CD4-positive, alpha-beta T cell treated with Interleukin-15 for 4 hours (primary cell): ENCODE data around the gene DNAH5.
"Not testable (repeated sequence)": the region's sequence is repeated elsewhere in the genome, so short reads cannot be mapped to it uniquely, and the experiment has no call there.

Experiments used
- DNase-seq: peaks from one replicate; pipeline ENCODE4 v3.0.0-alpha.2; 2020; ENCODE audit warnings: low spot score

Gene DNAH5

GRCh38 chr5:13944560-13945199 lies at the start of gene DNAH5:
Gene DNAH5 (minus strand): TSS chr5:13944688. CDS start chr5:13944438, 250 bp downstream.
- DNase-seq: no peak

GRCh38 chr5:13993926-13994325 lies 49.4 kb upstream of the DNAH5 start:
- no peak for DNase-seq

- DNase-seq: no peak
Measured at GRCh38 chr5:13992795-13993194, 48.3 kb upstream of the DNAH5 start.

- no peak for DNase-seq
Measured at GRCh38 chr5:13991365-13991764, 46.9 kb upstream of the DNAH5 start.

- DNase-seq: no peak
Measured at GRCh38 chr5:13990896-13991295, 46.4 kb upstream of the DNAH5 start.

- no peak for DNase-seq
Measured at GRCh38 chr5:13989832-13990231, 45.3 kb upstream of the DNAH5 start.

GRCh38 chr5:13987843-13988464 lies 43.5 kb upstream of the DNAH5 start:
- no peak for DNase-seq

- DNase-seq: no peak
Measured at GRCh38 chr5:13985731-13986418, 41.4 kb upstream of the DNAH5 start.

- not testable (repeated sequence) for DNase-seq
Measured at GRCh38 chr5:13984888-13985287, 40.4 kb upstream of the DNAH5 start.

GRCh38 chr5:13976867-13977830 lies 32.7 kb upstream of the DNAH5 start:
- DNase-seq: no peak

GRCh38 chr5:13976223-13976622 lies 31.7 kb upstream of the DNAH5 start:
- DNase-seq: no peak

GRCh38 chr5:13975246-13975645 lies 30.8 kb upstream of the DNAH5 start:
- DNase-seq: no peak

- DNase-seq: no peak
Measured at GRCh38 chr5:13973724-13974123, 29.2 kb upstream of the DNAH5 start.

GRCh38 chr5:13972029-13972428 lies 27.5 kb upstream of the DNAH5 start:
- no peak for DNase-seq

GRCh38 chr5:13957032-13957645 lies 12.7 kb upstream of the DNAH5 start:
- DNase-seq: no peak

- no peak for DNase-seq
Measured at GRCh38 chr5:13956471-13956870, 12.0 kb upstream of the DNAH5 start.

- DNase-seq: no peak
Measured at GRCh38 chr5:13955896-13956295, 11.4 kb upstream of the DNAH5 start.

- DNase-seq: no peak
Measured at GRCh38 chr5:13946111-13946510, 1.6 kb upstream of the DNAH5 start.

- no peak for DNase-seq
Measured at GRCh38 chr5:13945271-13945670, 783 bp upstream of the DNAH5 start.

- DNase-seq: no peak
Measured at GRCh38 chr5:13943676-13944075, 812 bp downstream of the DNAH5 start.

GRCh38 chr5:13941468-13941867 lies 3.0 kb downstream of the DNAH5 start:
- DNase-seq: no peak

- DNase-seq: no peak
Measured at GRCh38 chr5:13939638-13940037, 4.8 kb downstream of the DNAH5 start.
